ENCODE data around the gene RBM33. TPM values are rescaled to one million over a fixed set of nuclear protein-coding genes. Genes with fewer than 3 reads are reported as not detected.

Gene RBM33
- total RNA-seq, 1 experiment from 2014 or later = 27.2 TPM

- DNase-seq (ENCODE audit: low read depth in 1 of 2, low spot score in 2 of 2) = no peak
- Histone ChIP-seq H3K4me1 (replicated peaks) (peaks cover 3% of the 10 kb centered on the region; the same call in 1 of the 2 replicates), H3K27ac (no peak overlapping the region), H3K27me3 (replicated peaks) (no peaks in the 10 kb centered on the region; the same call in 1 of the 2 replicates), H3K4me3 (no peak overlapping the region), H3K9me3 (replicated peaks) (peaks cover 2% of the 10 kb centered on the region; the same call in 1 of the 2 replicates), H3K36me3 (peaks cover 21% of the 10 kb centered on the region)
These were observed 6.1 kb upstream of the RBM33 start for GRCh38 chr7:155638366-155638765.

GRCh38 chr7:155639958-155640520 is 4.4 kb upstream of the RBM33 start:
- peaks cover 34% of the 10 kb centered on the region for H3K36me3 ChIP-seq
- peaks cover 15% of the 10 kb centered on the region for H3K4me1 ChIP-seq (replicated peaks)
- H3K27me3 ChIP-seq (replicated peaks) = no peaks in the 10 kb centered on the region
- no peak for DNase-seq (ENCODE audit: low read depth in 1 of 2, low spot score in 2 of 2)
- H3K4me3 ChIP-seq = no peak overlapping the region
- peaks cover 10% of the 10 kb centered on the region for H3K9me3 ChIP-seq (replicated peaks)
- H3K27ac ChIP-seq = no peak overlapping the region

GRCh38 chr7:155640629-155641028 is 3.8 kb upstream of the RBM33 start:
- Histone ChIP-seq H3K4me3 (no peak overlapping the region), H3K27ac (no peak overlapping the region), H3K9me3 (replicated peaks) (peaks cover 10% of the 10 kb centered on the region), H3K4me1 (replicated peaks) (peaks cover 15% of the 10 kb centered on the region), H3K27me3 (replicated peaks) (no peaks in the 10 kb centered on the region), H3K36me3 (peaks cover 34% of the 10 kb centered on the region)
- DNase-seq (ENCODE audit: low read depth in 1 of 2, low spot score in 2 of 2) = no peak

GRCh38 chr7:155643804-155644177 is 670 bp upstream of the RBM33 start:
- peak overlapping the region; percentile 99 for H3K4me3 ChIP-seq
- peaks cover 10% of the 10 kb centered on the region for H3K9me3 ChIP-seq (replicated peaks)
- H3K27me3 ChIP-seq (replicated peaks) = no peaks in the 10 kb centered on the region
- DNase-seq (ENCODE audit: low read depth in 1 of 2, low spot score in 2 of 2) = no peak
- peaks cover 59% of the 10 kb centered on the region for H3K36me3 ChIP-seq
- H3K27ac ChIP-seq = peak overlapping the region; percentile 95
- H3K4me1 ChIP-seq (replicated peaks) = peaks cover 15% of the 10 kb centered on the region

- DNase-seq (ENCODE audit: low read depth in 1 of 2, low spot score in 2 of 2) = peak in 1 of 2 experiments; percentile 61
- Histone ChIP-seq H3K27me3 (replicated peaks) (no peaks in the 10 kb centered on the region), H3K27ac (peak overlapping the region; percentile 95), H3K36me3 (peaks cover 70% of the 10 kb centered on the region), H3K4me1 (replicated peaks) (peaks cover 15% of the 10 kb centered on the region), H3K9me3 (replicated peaks) (peaks cover 17% of the 10 kb centered on the region), H3K4me3 (peak overlapping the region; percentile 99)
These were observed 579 bp downstream of the RBM33 start for GRCh38 chr7:155644971-155645509.

- Histone ChIP-seq H3K9me3 (replicated peaks) (peaks cover 17% of the 10 kb centered on the region), H3K27ac (peak overlapping the region; percentile 95)
- DNase-seq (ENCODE audit: low read depth in 1 of 2, low spot score in 2 of 2) = no peak
These were observed 1.2 kb downstream of the RBM33 start for GRCh38 chr7:155645662-155646061.

GRCh38 chr7:155646669-155647068 is 2.2 kb downstream of the RBM33 start:
- peaks cover 15% of the 10 kb centered on the region for H3K4me1 ChIP-seq (replicated peaks)
- peak overlapping the region; percentile 95; the same call in 1 of the 2 replicates for H3K27ac ChIP-seq
- H3K27me3 ChIP-seq (replicated peaks) = no peaks in the 10 kb centered on the region
- peaks cover 17% of the 10 kb centered on the region for H3K9me3 ChIP-seq (replicated peaks)
- no peak for DNase-seq (ENCODE audit: low read depth in 1 of 2, low spot score in 2 of 2)
- no peak overlapping the region for H3K4me3 ChIP-seq
- H3K36me3 ChIP-seq = peaks cover 62% of the 10 kb centered on the region

More at GRCh38 chr7:155645662-155646061, 1.2 kb downstream of the RBM33 start:
- H3K4me3 ChIP-seq = peak overlapping the region; percentile 99
- H3K36me3 ChIP-seq = peaks cover 65% of the 10 kb centered on the region
- peaks cover 15% of the 10 kb centered on the region for H3K4me1 ChIP-seq (replicated peaks)
- no peaks in the 10 kb centered on the region for H3K27me3 ChIP-seq (replicated peaks)

GRCh38 chr7:155647302-155647701 is 2.8 kb downstream of the RBM33 start:
- no peak for DNase-seq (ENCODE audit: low read depth in 1 of 2, low spot score in 2 of 2)
- Histone ChIP-seq H3K4me3 (no peak overlapping the region), H3K27ac (no peak overlapping the region), H3K27me3 (replicated peaks) (no peaks in the 10 kb centered on the region), H3K9me3 (replicated peaks) (peaks cover 17% of the 10 kb centered on the region), H3K4me1 (replicated peaks) (peaks cover 15% of the 10 kb centered on the region), H3K36me3 (peaks cover 56% of the 10 kb centered on the region)

- Histone ChIP-seq H3K9me3 (replicated peaks) (peaks cover 17% of the 10 kb centered on the region), H3K27me3 (replicated peaks) (no peaks in the 10 kb centered on the region), H3K4me3 (no peak overlapping the region), H3K27ac (no peak overlapping the region), H3K36me3 (peaks cover 52% of the 10 kb centered on the region), H3K4me1 (replicated peaks) (peaks cover 19% of the 10 kb centered on the region)
- DNase-seq (ENCODE audit: low read depth in 1 of 2, low spot score in 2 of 2) = no peak
These were observed 3.3 kb downstream of the RBM33 start for GRCh38 chr7:155647734-155648133.

- H3K36me3 ChIP-seq = peaks cover 48% of the 10 kb centered on the region
- DNase-seq (ENCODE audit: low read depth in 1 of 2, low spot score in 2 of 2) = no peak
- no peak overlapping the region for H3K27ac ChIP-seq
- no peak overlapping the region for H3K4me3 ChIP-seq
- no peaks in the 10 kb centered on the region for H3K27me3 ChIP-seq (replicated peaks)
- H3K4me1 ChIP-seq (replicated peaks) = peaks cover 20% of the 10 kb centered on the region
- H3K9me3 ChIP-seq (replicated peaks) = peaks cover 17% of the 10 kb centered on the region
These were observed 4.4 kb downstream of the RBM33 start for GRCh38 chr7:155648752-155649339.

GRCh38 chr7:155649588-155649987 is 5.1 kb downstream of the RBM33 start:
- no peak overlapping the region for H3K4me3 ChIP-seq
- H3K27me3 ChIP-seq (replicated peaks) = no peaks in the 10 kb centered on the region
- peaks cover 43% of the 10 kb centered on the region for H3K36me3 ChIP-seq

GRCh38 chr7:155652156-155653114 is 8.0 kb downstream of the RBM33 start:
- H3K27me3 ChIP-seq (replicated peaks) = no peaks in the 10 kb centered on the region
- H3K4me1 ChIP-seq (replicated peaks) = peaks cover 16% of the 10 kb centered on the region; the same call in 1 of the 2 replicates
- H3K9me3 ChIP-seq (replicated peaks) = peaks cover 9% of the 10 kb centered on the region
- no peak for DNase-seq (ENCODE audit: low read depth in 1 of 2, low spot score in 2 of 2)
- H3K36me3 ChIP-seq = peaks cover 27% of the 10 kb centered on the region
- no peak overlapping the region for H3K4me3 ChIP-seq
- H3K27ac ChIP-seq = 0 out of 2 replicates have a peak overlapping the region, but pooled peaks have one; percentile 21

More at GRCh38 chr7:155649588-155649987, 5.1 kb downstream of the RBM33 start:
- H3K4me1 ChIP-seq (replicated peaks) = peaks cover 17% of the 10 kb centered on the region
- no peak for DNase-seq (ENCODE audit: low read depth in 1 of 2, low spot score in 2 of 2)
- peaks cover 10% of the 10 kb centered on the region for H3K9me3 ChIP-seq (replicated peaks)
- no peak overlapping the region for H3K27ac ChIP-seq

GRCh38 chr7:155653803-155654202 is 9.3 kb downstream of the RBM33 start:
- H3K27ac ChIP-seq = 0 out of 2 replicates have a peak overlapping the region, but pooled peaks have one; percentile 15
- no peak for DNase-seq (ENCODE audit: low read depth in 1 of 2, low spot score in 2 of 2)
- no peak overlapping the region for H3K4me3 ChIP-seq
- H3K36me3 ChIP-seq = peaks cover 14% of the 10 kb centered on the region
- H3K27me3 ChIP-seq (replicated peaks) = no peaks in the 10 kb centered on the region
- H3K4me1 ChIP-seq (replicated peaks) = peaks cover 16% of the 10 kb centered on the region; the same call in 1 of the 2 replicates
- peaks cover 7% of the 10 kb centered on the region for H3K9me3 ChIP-seq (replicated peaks)

All from SJSA1 (cell line).